HG03432 (cell line): ENCODE results near the gene MVB12B.

Source experiments
- ATAC-seq: cut with Tn5 transposase; IDR thresholded peaks from one replicate; pipeline ENCODE4 v1.9.1; 2021; ENCODE audit warnings: mild to moderate bottlenecking, moderate library complexity; ENCODE audit not compliant: unreplicated experiment

Gene MVB12B

DNA sequence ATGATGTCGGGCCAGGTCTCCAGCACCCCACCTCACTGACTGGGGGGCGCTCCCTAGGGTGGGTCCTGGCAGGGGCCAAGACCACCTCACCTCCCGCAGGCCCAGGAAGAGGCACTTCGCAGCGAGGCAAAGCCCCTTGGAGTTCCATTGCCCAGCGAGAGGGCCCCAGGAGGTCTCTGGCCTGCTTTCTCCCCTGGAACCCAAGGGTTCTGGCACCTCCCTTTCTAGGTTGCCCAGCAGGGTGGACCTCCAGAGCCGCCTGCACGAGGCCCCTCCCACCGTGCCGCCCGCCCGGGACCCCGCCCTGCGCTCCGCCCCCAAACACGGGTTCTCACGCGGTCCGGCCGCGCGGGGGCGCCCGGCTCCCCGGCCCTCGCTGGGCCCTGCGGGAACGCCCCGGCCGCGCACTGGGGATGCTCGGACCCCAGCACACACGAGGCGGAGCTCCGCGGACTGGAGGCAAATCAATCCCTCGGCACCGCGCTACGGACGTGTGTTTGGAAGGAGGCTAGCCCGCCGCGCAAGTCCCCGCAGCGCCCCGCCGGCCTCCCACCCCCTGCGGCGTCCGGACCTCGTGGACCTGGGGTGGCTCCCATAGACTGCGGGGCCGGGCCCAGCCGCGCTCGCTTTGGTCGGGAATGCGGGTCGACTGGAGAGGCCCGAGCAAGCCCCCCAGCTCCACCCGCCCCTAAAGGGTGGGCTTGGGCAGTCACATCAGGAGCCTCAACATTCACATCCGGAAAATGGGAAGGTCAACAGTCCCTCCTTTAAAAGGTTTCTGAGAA lies 187.6 kb downstream of the MVB12B start:
- no peak for ATAC-seq

DNA sequence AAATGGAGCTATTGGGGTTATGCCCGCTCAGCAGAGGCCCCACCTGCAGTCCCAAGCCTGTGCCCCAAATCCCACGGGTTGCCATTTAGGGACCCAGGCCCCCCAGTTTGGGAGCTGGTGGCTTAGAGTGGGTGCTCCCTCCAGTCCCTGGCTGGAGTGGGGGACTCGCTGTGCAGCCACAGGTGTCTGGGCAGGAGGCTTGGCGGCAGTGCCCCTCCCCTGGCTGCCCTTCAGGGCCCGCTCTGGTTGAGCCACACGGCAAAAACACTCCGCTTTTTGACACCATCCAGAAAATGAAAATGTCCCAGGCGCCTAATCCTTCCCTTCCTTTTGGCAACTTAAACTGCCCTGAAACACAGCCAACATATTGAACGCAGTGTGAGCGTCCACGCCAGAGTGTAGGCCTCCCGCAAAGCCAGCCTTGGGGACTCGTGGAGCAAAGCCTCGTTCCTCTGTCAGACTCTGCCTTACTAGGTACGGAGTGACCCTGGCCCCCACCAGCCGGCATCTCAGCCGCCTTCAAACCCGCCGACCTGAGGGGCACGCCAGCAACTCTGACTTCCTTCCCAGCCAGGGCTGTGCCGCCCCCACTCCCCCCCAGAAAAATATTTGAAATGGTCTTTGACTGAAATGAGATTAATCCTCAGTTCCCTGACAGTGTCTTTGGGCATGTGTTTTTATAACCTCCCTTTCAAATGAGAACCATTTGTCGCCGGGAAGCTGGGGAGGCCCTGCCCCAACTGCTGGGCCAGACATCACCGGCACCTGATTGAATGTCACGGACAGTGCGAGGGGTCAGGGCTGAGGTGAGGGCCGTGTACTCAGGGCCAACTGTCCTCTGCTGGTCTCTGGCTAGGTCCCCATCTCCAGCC lies 188.6 kb downstream of the MVB12B start:
- ATAC-seq: no peak

DNA sequence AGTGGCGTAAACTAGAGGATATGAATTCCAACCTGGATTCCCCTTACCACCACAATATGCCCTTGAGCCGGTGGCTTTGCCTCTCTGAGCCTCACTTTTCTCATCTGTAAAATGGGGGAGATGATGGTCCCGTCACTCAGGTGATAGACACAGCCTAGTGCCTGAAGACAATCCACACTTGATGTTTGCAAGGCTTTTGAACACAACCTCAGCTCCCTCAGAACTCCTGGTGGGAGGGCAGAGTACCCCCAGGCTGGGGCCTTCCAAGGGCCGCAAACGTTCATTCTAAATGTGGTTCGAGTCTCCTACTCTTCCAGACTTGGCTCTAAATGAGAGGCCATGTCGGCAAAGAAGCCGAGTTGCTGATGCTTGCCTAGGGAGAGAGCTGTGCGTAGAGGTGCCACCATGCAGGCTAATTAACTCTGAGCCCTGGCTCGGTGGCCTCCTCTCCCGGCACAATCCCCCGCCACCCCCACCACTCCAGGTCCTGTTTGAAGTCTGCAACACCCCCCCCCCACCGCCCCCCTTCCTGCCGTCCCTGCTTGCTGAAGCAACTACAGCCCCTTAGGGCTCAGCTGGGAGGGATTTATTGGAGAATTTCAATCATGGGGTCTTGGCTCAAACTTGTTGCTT lies 189.4 kb downstream of the MVB12B start:
- no peak for ATAC-seq

DNA sequence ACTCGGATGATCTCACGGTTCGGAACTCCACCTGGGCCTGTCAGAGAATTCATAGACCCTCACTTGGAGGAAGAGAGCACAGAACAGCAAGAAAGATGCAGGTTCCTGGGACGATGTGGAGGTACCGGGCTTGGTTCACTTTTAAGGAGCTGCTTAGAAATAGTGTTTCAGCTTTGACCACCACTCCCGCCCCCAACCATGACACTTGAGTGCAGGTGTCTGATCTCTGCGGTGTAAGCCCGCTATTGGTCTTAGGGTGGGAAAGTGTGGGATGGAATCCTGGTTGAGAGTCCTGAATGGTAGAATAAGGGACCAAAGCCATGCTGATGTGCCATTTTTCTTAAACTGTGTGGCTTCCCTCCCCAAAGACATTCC lies 189.9 kb downstream of the MVB12B start:
- ATAC-seq: no peak

DNA sequence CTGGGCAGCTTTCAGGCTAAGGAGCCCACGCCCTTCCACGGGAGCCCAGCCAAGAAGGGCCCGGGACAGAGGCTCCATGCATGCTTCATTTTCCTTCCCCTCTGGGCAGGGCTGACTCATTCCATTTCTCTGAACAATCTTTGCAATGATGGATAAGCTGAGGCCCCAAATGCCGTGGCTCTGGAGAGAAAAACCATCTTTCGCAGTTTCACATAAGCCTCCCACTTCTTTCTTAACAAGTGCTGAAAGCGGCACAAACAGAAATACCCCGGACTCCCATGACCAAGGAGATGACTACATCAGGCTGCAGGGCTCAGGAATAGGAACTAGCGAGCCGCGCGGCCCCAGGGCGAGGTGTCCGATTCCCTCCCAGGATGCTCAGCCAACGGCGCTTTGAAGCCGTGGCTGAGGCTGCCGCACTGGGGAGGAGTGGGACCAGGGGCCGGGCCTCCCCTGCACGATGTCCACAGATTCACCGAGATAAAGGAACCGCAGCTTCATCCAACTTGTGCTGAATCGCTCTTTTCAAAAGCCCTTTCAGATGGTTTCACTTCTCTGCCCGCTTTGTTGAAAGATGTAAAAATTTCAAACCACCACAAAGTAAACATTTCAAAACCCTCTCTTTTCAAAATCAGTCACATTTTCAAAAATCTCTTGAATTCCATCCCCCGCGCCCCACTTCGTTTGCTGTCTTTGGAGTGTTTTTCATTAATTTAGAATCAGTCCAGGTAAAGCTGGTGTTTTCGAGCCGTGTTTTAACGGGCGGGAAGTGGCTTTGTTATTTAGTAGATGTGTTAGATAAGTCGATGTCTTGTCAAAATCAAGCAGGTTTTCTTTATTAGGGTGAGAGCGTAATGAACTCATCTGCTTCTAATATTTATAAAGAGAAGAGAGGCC lies 190.6 kb downstream of the MVB12B start:
- no peak for ATAC-seq

DNA sequence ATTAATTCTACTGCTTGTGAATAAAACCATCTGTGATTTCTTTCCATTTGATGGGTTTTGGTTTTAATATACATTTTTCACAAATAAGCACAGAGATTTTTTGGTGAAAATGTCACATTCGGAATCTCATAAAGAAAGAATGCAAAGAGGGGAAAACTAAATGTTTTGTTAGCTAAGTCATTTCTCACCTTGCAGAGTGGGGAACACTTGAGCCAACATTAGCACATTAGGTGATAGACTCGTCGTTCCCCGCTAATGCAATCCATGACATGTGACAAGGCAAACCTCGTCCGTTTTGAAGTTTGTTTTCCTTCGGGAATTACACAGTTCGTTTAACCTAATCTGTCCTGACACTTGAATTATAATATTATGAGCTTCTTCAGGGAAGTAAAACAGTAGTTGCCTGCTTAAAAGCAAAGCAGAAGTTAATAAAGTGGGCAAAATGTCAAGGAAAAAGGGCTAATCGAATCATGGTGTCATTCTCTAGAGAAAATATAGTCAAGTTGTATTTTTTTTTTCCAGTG lies 191.3 kb downstream of the MVB12B start:
- ATAC-seq: no peak

DNA sequence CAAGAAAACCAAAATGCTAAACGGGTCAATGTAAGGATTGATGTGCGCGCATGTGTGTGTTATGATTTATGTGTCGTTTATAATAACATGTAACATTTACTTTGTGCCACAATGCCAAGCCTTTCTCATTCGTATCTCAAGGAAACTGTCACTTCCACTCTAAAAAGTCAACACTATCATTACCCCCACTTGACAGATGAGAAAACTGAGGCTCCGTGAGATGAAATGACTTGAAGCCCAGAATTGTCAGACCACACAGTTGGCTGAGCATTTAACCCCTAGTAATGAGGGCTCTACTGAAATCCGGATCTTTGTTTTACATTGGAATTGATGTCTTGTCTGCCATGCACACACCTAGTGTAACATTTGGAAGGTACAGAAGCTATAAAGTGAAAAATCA lies 192.1 kb downstream of the MVB12B start:
- no peak for ATAC-seq

DNA sequence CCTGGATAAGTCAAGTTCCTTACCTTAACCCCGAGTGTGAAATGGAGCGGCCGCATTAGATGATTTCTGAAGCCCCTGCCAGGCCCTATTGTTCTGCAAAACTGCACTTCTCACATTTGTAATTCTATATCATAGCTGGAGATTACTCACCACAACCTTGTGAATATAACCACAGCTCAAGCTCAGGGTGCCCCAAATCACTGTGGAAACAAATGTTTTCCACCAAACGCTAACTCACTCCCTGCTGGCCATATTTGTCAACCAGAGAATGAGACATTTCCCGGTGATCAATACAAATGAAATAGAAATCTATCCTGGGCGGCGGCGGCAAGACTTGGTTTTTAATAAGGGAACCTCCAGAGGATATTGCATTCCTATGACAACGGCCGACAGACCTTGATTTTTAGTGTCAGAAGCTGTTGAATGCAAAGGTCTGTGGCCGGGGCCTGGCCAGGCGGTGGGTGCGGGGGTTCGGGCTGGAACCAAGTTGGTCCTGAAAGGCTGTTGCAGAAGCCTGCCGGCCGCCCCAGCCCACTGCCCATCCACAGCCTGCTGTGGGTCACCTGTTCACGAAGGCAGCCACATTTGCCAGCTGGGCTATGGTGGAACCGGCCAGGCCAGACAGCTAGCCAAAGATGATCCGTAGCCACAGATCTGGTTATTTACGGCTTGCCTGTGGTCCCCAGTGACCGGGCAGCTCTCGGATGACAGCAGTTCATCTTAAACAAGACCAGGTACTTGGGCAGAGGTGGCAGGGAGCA lies 193.2 kb downstream of the MVB12B start:
- ATAC-seq: no peak

DNA sequence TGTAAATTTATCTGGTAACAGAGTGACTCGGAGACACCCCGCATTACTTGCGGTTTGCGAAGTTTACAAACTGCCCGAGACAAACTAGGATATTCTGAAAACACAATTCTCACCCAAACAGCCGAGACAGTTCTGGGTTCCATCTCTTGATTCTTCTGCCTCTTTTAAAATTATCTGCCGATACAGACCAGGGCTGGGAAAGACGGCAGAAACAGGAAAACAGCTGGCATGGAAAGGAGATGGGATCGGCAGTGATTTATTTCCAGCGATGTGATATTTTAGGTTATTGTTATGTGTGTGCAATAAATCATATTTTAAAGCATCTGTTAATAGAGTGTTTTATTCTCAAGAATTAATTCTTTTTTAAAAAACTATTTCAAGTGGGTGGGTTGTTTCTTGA lies 193.8 kb downstream of the MVB12B start:
- ATAC-seq: no peak

DNA sequence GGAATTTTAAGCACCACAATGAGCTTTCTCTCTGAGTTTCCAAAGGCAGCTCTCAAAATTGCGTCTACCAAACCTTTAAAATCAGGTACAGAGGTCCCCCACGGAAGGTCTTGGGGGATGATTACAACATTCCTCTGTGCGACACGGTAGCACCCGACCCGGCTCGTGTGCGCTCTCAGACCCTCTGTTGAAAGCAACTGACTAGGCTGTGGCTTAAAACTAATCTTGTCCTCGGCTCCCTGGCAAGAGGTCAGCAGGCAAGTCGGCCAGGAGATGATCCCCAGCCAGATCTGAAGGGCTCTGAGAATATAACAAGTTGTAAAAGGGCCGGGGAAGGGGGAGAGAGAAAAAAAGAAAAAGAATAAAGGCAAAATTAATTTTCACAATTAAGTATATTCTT lies 194.5 kb downstream of the MVB12B start:
- ATAC-seq: no peak

DNA sequence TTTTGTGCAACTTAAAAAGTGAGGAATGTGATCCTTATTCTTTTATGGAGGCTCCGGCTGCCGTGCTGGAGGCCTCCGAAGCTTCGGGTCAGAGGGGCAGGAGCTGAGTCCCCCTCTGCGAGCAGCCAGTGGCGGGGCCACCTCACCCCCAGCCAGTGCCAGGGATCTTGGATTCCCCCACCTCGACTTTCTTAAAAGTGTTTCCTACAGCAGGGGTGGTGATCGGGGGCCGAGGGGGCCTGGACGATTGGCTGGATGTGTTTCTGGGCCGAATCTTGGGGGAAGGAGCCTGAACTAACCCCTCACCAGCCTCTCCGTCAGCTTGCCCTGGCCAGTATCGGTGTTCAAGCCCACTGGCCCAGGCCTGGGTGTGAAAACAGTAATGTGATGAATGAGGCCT lies 194.9 kb downstream of the MVB12B start:
- ATAC-seq: no peak

DNA sequence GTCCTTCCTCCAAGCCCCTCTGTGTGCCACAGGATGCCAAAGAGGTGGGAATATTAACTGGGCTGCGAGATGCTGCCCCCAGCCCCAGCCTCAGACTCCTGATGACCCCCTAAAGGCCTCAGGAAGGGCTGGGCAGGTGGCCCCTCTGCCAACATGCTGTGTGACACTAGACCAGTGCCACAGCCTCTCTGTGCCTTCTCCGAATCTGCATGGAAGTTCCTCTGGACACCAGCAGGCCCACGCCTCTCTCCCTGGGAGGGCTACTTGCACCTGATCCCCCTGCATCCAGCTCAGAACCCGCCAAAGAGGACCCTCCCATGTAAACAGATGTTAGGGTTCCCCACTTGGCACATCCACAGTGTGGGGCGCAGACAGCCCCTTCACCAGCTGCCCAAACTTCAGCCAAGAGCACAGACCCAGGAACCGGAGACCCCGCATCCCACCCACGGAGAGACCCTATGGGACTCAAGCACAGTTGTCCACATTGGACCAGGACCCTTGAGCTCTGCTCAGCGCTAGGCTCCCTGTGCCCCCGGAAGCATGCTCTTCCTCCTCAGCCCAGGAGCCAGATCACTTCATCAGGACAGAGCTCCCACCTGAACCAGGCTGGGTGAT lies 195.5 kb downstream of the MVB12B start:
- no peak for ATAC-seq

DNA sequence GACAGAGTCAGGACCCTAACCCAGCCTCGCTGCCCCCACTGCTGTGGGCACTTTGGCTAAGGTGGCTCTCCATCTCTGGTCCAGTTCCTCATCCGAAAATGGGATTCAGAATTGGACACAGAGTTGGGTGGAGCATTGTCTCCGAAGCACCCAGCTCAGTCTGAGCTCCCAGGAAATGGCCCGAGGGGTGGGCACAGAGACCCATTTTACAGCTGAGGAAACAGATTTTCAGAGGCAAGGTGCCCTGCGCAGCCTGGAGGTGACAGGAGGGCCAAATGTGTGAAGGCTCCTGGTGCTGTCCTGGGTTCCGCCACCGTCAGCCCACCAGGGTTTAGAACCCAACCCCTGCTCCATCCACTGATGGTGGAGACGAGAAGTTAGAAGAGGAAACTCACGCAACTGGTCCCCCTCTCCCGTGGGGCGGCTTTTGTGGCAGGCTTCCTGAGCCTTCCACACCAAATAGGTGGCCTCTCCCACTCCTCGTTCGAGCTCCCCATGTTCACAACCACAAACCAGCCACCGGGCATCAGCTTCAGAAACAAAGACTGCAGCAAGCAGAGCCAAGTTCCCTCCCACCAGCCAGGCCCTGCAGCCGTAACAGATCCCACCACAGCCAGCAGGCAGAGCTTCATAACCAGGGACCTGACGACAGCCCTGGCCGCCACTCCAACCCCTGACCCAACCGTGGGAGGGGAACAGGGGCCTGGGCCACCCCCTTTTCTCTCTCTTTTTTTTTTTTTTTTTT lies 196.2 kb downstream of the MVB12B start:
- ATAC-seq: no peak

DNA sequence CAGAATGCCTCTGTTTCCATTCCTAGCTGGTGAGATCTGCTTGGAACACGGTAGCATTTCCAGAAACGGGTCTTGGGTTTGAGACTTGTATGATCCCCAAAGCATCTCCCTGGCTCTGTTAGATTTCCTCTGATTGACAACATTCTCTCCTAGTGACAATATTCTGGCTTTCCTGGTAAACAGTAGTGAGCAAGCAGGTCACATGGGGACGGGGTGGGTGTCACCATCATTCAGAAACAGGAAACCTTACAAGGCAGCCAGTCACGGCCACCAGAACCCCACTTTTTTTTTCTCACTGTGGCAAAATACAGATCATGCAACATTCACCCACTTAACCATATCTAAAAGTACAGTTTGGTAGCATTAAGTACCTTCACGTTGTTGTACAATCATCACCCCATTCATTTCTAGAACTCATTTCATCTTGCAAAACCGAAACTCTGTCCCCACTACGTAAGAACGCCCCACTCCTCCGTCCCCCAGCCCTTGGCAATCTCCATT lies 197.0 kb downstream of the MVB12B start:
- no peak for ATAC-seq

DNA sequence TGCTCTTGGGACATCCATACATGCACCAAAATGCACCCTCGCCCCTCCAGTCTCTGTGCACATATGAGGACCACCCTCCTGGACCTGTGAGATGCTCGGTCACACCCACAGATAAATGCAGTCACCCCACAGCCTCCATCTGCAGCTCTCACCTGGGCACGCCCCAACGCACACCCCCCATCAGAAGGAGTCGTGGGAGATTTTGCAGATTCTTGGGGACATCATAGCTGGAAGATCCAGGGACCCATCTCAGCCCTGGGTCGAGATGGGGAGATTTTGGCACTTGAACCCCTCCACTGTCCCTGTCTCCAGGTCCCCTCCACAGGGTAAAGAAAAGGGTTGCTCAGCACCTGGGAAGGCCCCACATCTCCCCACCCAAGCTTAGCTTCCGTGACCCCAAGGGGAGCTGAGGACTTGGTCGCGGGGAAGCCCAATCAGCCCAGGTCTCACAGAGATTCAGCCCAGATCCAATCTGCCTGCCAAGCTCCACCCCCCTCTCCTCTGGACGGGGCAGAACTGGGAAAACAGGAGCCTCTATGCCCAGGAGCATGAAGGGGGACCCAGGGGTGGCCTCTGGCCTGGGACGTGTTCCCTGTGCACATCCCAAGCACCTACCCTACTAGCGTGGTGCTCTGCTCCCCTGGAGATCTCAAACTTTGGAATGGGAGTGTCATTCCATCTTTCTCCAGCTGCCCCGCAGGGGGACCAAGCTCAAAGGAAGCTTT lies 197.9 kb downstream of the MVB12B start:
- ATAC-seq: no peak

DNA sequence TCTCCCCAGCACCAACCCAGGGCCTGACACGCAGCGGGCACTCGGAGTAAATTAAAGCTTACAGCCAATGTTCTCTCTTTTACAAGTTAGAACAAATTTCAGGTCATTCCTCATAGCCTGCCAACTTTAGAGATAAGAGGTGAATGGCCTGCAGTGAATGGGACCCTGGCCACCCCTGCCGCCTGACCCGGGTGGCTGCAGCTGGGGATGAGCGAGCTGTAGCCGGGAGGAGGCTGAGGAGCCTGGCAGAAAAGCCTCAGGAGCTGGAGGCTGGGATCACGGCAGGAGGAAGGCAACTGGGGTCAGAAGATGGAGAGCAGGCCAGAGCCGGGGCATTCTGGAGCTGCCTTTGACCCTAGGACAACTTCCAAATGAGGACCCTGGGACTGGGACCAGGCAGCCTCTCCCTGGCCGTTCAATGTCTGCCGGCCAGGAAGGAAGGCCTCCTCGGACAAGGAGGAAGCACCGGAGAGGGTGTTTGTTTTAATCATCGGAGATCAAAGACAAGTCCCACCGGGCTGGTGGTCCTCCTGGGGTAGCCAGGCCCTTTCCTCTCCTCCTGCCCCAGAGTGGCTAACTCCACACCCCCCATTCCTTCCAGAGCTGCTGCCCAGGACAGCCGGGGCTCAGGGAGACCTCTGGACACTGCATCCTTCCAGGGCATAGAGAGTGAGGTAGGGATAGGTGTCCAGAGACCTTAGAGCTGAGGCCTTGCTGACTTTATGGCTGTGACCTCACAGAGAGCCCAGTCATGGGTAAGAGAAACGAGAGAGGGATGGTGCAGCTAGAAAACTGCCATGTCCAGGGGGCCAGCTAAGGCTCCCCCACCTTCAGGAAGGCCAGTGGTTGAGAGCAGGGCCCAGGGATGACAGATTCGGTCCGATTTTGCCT lies 199.8 kb downstream of the MVB12B start:
- no peak for ATAC-seq
